HG03045 (cell line): Measurements from ENCODE around the gene ACSL6.

Experiments used
- ATAC-seq: cut with Tn5 transposase; IDR thresholded peaks from one replicate; pipeline ENCODE4 v1.9.1; 2021; ENCODE audit warnings: mild to moderate bottlenecking, moderate library complexity; ENCODE audit not compliant: unreplicated experiment

Gene ACSL6

GRCh38 chr5:132001647-132002561 lies 9.6 kb downstream of the ACSL6 start:
- ATAC-seq: no peak

- no peak for ATAC-seq
These were observed 10.6 kb downstream of the ACSL6 start for GRCh38 chr5:132000677-132001453.

GRCh38 chr5:132000241-132000490 lies 11.3 kb downstream of the ACSL6 start:
- no peak for ATAC-seq

- no peak for ATAC-seq
These were observed 11.8 kb downstream of the ACSL6 start for GRCh38 chr5:131999441-132000240.

DNA sequence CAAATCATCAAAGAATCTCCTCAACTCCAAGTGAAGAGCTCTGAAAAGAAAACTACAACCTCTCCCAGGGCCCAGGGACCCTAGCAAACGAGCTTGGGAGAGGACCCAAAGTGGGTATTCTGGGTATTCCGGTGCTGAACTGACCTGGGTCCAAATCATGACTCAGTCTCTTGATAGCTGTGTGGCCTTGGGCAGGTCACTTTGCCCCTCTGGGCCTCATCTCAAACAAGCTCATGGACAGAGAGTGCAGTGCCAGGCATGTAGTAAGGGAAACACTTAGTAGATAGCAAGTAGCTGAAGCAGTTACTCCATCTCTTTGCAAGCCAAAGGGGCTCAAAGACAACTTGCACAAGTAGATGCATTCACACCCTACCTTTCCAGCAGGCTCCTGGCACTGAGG lies 12.4 kb downstream of the ACSL6 start:
- no peak for ATAC-seq

DNA sequence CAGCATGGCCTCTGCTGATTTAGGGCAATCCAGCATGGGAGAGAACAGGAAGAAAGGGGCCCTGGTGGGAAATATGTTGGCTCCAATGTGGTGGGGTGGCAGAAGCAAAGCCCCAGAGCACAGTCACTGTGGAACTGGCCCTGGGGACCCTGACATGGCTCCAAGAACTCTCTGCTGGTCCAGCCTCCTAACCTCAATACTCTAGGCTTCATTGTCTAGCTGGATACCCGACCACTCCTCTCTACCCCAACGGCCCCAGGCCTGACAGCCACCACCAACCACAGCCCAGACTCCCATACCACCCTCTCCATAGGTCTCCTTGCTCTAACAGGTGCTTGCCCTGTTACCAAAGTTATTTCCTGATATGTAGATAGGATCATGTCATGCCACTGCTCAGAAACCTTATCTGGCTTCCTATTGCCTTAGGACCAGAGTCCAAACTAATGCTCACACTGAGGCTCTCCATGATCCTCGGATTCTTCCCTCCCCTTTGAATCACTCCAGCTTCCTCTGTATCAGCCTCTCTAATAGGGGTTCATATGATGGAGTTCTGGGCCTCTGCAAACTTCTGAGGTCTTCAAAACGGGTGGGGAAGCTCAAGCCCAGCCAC lies 12.9 kb downstream of the ACSL6 start:
- no peak for ATAC-seq

DNA sequence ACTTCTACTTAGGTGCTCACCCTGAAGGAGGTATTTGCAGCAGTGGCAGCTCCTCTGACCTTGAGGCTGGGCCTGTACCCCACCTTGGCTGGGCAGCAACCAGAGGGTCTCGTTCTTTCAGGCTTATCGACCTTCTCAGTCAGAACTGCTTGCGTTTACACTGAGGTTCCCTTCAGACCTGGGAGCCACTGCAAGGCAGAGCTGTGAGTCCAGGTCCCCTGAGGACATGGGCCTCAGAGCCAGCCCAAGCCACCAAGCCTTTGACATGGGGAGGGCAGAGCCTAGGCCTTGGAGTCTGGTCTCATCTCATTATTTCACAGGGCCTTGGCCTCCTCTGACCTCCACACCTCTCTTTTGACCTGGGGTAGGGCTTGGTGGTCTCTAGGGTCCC lies 13.7 kb downstream of the ACSL6 start:
- ATAC-seq: no peak

DNA sequence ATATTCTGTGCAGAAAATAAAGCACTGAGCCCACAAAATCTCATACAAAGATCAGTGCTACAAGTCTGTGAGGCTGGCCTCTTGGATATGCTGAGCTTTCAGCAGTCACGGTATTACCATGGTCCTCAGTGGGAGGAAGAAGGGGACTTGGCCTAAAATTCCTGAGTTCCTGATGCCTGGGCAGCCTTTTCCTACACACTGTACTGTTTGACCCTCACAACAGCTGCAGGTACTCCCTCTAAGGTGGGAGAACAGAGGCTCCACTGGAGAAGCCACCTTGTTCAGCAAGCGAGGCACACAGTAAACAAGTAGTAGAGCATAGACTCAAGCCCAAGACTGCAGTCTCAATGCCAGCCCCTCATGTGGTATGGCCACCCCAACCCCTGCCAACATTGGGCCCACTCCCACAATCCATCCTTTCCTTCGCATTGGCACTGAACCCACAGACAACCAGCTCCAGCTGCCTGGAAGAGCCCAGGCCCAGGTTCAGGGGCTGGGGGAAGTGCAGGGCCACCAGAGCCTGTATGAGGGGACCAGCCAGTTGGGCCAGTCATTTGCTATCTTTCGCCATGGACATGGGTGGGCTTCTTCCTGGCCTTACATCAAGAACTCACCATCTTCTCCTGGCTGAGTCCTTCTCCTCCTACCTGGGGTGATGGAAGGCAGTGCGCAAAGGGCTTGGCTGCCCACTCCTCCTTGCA lies 14.3 kb downstream of the ACSL6 start:
- no peak for ATAC-seq

GRCh38 chr5:131996210-131997025 lies 15.0 kb downstream of the ACSL6 start:
- ATAC-seq: no peak

- no peak for ATAC-seq
These were observed 16.8 kb downstream of the ACSL6 start for GRCh38 chr5:131994533-131995226.

DNA sequence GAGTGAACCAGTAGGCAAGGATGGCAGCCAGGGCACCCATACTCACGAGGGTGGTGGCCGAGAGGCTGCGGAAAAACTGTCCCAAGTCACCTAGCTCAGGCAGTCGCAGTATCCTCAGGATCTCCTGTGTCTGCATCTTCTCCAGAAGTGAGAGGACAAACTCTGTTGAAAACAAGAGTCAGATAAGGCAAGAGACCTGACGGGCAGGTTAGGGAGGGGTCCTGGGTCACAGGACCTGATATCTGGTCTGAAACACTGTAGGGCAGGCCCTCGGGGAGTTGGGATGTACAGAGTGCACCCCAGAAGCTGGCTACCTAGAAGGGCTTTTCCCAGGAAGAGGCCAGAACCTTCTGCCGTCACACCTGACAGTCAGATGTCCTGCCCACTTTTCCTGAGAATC lies 17.4 kb downstream of the ACSL6 start:
- no peak for ATAC-seq

DNA sequence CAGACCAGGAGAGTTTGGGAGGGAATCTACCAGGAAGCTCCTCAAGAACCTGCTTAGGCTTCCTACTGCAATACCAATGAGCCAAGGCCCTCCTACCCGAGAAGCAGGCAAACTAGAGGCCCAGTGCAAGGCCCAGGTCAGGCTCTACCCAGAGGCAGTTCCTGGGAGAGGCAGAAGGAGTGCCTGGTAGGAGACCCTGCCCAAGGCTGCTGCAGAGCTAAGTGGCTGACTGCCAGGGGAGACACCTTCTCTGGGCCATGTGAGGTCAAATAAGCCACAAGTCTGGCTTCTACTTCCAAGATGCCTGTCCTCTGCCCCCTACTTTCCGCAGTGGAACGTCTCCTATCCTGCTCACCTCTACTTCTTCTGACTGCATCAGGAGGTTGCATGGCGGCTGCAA lies 17.8 kb downstream of the ACSL6 start:
- no peak for ATAC-seq

DNA sequence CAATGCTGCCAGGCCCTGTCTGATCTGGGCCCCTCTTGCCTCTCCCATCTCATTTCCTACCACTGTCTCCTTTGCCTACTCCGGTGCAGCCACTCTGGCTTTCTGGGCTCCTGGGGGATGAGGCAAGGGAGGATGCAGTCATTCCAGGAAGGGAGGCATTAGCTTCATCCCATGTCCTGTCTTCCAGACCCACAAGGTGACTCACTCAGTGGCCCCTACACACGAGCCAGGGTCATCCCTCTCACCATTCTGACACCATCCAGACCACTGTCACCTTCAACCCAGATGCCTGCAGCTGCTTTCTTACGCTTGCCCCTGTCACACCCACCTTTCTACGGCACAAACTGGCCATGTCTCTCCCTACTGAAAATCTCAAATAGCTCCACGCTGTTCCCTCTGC lies 19.1 kb downstream of the ACSL6 start:
- no peak for ATAC-seq

DNA sequence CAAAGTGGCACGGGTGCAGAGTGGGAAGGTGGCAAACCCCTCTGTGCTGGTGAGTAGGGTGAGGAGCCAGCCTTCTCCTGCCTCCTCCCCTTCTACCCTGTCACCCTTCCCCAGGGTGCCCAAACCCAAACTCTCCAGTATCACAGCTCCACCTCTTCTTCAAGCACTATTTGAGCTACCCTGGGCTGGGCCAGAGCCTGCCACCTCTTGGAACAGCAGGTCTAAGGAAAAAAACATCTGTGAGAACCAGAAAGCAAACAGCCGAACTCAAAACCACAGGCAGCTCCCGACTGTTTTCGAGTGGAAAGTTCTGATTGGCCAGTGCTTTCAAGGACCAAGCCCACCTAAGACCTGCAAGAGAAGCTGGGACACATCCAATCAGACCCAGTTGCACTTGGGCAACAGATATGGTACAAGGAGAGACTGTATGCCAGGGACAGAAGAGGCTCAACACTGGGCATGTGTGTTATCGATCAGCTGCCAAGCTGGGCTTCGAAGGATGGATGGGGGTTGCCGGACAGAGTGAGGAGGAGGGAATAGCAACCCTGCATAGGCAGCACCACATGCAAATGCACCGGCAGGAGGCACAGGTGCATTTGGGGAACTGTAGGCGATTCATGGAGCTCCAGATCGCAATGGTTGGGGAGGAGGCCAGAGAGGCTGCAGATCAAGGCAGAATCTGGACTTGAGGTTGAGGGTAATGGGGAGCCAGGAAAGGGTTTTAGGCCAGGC lies 19.7 kb downstream of the ACSL6 start:
- ATAC-seq: no peak

- ATAC-seq: no peak
These were observed 20.7 kb downstream of the ACSL6 start for GRCh38 chr5:131990716-131991115.

GRCh38 chr5:131988601-131989000 lies 22.9 kb downstream of the ACSL6 start:
- no peak for ATAC-seq

DNA sequence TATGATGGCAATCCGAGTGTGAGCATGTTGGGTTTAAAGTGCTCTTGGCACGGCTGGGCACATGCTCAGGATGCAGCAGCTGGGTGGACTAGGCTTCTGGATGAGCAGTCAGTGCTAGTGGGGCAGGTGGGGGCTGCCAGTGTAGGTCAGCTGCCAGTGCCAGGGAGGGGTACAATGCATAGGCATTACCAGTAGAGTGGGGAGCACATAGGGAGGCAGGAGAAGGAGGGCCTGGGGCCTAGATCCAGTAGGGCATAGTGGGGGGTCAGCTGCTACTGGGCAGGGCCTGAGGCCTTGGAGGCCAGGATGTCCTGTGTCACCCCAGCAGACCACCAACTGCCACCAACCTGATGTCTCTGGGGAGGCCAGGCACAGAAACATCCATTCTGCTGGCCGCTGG lies 24.2 kb downstream of the ACSL6 start:
- no peak for ATAC-seq

- ATAC-seq: no peak
These were observed 25.1 kb downstream of the ACSL6 start for GRCh38 chr5:131986161-131986912.
